ENCODE measurements around the gene COL26A1.
"Not testable (repeated sequence)": the region's sequence is repeated elsewhere in the genome, so short reads cannot be mapped to it uniquely, and the experiment has no call there.

Gene COL26A1

GRCh38 chr7:101402835-101403234 lies 40.2 kb downstream of the COL26A1 start:
- DNase-seq: no peak

GRCh38 chr7:101405474-101406067 lies 42.9 kb downstream of the COL26A1 start:
- no peak for DNase-seq

GRCh38 chr7:101410743-101411507 lies 48.2 kb downstream of the COL26A1 start:
- peak; percentile 0 for DNase-seq

GRCh38 chr7:101411508-101411874 lies 48.8 kb downstream of the COL26A1 start:
- peak; percentile 12 for DNase-seq

- DNase-seq: no peak
Observed at GRCh38 chr7:101412976-101413375, 50.3 kb downstream of the COL26A1 start.

- DNase-seq: peak; percentile 0
Observed at GRCh38 chr7:101418694-101419093, 56.0 kb downstream of the COL26A1 start.

DNA sequence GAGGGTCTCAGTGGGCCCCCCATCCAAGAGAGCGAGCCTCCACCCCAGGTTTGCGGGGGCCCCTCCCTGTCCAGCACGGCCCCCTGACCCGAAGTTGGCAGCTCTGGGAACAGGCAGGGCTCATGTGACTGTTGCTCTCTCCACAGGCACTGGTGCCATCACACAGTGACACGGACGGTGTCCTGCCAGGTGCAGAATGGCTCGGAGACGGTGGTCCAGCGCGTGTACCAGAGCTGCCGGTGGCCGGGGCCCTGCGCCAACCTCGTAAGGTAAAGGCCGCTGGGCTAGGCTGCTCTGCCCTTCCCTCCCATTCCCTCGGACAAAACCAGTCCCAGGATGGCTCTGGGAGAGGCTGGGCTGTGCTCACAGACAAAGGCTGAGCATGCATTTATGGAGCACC lies 57.2 kb downstream of the COL26A1 start:
- no peak for DNase-seq

GRCh38 chr7:101420436-101420835 lies 57.8 kb downstream of the COL26A1 start:
- DNase-seq: no peak

- DNase-seq: no peak
Observed at GRCh38 chr7:101422356-101423195, 59.9 kb downstream of the COL26A1 start.

DNA sequence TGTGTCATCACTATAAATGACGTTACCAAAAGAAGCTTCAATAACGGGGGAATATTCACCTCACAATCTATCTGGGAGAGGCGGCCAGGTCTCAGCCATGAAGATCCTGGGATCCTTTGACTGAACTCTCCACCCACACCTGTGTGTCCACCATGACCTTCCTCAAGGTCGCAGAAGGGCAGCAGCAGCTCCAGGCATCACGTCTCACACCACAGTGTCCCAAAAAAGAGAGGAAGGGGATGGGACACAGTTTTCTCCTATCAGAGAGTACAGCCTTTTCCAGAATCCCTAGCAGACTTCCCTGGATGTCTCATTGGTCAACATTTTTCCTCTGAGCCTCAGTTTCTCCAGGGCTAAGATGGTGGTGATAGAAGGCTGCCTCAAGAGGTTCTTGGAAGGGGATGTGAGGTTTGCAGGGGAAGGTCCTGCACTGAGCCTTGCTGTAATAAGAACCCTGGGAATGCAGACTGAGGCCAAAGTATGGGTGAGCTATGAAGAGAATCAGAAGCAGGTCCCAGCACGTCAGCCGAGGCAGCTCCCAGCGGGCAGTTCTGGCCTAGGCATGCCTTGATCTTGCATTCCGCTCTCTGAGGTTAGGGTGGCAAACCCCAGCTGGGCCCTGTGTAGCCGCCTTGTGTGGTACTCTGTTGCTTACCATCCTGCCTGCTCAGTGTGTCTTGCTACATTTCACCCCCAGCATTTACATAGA lies 63.8 kb downstream of the COL26A1 start:
- no peak for DNase-seq

GRCh38 chr7:101428093-101428866 lies 65.6 kb downstream of the COL26A1 start:
- no peak for DNase-seq

DNA sequence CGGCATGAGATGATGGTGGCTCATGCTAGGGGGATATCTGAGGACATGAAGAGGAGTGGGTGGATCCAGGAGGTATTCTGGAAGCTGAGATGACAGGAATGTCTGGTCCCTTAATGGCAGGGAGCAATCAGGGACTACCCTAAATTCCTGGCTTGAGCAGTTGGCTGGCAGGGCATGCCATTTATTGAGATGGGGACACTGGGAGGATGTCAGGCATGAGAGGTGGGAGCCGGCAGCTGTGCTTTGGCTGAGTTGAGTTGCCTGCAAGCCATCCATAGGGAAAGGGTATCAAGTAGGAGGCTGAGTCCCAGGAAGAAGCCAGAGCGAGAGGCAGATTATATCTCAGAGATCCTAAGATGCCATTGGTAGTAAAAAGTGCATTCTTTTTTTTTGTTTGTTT lies 69.6 kb downstream of the COL26A1 start:
- no peak for DNase-seq

DNA sequence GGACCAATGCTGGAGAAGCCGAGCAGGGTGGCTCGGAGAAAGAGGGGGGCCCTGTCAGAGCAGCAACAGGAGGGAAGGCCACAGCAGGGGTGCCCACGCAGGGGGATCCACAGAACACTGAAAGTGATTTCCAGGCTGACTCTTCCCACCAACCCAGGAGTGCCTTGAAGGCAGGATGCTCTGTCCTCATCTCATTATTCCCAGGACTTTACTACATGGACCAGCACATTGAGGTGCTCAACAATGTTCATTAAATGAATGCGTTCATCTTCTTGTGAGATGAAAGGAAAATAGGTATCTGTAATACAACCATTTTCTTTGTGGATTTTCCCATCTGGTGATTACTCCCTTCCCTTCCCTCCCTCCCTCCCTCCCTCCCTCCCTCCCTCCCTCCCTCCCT lies 71.0 kb downstream of the COL26A1 start:
- DNase-seq: no peak

DNA sequence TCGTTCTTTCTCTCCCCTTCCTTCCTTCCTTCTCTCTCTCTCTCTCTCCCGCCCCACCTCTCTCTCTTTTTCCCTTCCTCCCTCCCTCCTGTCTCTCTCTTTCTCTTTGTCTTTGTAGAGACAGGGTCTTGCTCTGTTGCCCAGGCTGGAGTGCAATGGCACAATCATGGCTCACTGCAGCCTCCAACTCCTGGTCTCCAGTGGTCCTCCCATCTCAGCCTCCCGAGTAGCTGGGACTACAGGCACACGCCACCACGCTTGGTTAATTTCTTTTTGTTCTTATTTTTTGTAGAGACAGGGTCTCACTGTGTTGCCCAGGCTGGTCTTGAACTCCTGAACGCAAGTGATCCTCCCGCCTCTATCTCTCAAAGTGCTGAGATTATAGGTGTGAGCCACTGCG lies 71.5 kb downstream of the COL26A1 start:
- not testable (repeated sequence) for DNase-seq

GRCh38 chr7:101435461-101436220 lies 73.0 kb downstream of the COL26A1 start:
- no peak for DNase-seq

GRCh38 chr7:101436221-101436735 lies 73.6 kb downstream of the COL26A1 start:
- DNase-seq: no peak

DNA sequence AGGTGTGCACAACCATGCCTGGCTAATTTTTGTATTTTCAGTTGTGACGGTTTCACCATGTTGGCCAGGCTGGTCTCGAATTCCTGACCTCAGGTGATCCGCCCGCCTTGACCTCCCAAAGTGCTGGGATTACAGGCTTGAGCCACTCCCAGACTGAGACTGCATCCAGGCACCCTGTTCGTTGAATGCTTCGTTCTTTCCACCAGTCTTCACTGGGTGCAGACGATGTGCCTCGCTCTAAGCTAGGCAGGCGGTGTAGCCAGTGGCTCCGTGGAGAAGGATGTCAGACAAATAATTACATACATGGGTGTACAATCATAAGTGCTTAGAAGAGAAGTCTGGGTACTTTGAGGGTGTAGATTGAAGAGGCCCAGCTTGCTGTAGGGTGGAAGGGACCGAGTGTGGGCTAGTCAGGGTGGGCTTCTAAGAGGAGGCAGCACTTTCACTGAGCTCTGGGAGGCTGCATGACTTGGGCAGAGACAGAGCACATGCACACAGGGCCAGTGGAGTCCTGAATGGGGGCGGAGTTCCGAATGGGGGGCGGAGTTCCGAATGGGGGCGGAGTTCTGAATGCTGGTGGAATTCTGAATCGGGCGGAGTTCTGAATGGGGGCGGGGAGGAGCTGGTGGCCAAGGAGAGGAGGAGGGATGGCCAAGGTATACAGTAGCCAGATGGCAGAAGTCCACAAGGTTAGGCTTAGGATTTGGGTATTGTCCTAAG lies 74.3 kb downstream of the COL26A1 start:
- DNase-seq: no peak

GRCh38 chr7:101441890-101442289 lies 79.2 kb downstream of the COL26A1 start:
- no peak for DNase-seq

GRCh38 chr7:101442426-101443070 lies 79.9 kb downstream of the COL26A1 start:
- DNase-seq: no peak

DNA sequence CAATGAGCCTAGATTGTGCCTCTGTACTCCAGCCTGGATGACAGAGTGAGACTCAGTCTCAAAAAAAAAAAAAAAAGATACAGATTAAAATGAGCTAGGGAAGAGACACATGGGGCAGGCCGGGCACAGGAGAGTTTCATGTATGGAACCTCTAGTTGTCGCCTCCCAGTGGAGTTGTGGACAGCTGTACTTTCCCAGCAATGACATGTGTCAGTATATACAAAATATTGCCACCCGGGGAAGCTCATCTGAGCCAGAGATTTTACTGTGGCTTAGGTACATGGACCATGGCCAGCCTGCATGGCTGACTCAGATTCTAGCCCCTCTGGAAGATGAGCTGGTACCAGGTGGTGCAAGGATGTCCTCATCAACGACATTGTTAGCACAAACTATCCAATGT lies 87.4 kb downstream of the COL26A1 start:
- DNase-seq: no peak

Data from OCI-M1 (cell line).